NCI-H2171 (cell line): ENCODE measurements around the gene CLIP1.
"Not testable (repeated sequence)": the region's sequence is repeated elsewhere in the genome, so short reads cannot be mapped to it uniquely, and the experiment has no call there.

Source experiments
- DNase-seq: peaks from one replicate; lab custom pipeline; 2025; lab: John Stamatoyannopoulos, UW

The CLIP1 gene

GRCh38 chr12:122421821-122422729, at the start of gene CLIP1:
TSS of gene CLIP1 (minus strand) at chr12:122422669. CDS start at chr12:122380452, 42,217 bp downstream.
- peak; percentile 58 for DNase-seq

GRCh38 chr12:122471324-122472226, 49.1 kb upstream of the CLIP1 start:
- peak; percentile 32 for DNase-seq

- not testable (repeated sequence) for DNase-seq
Measured at GRCh38 chr12:122470576-122470975, 48.1 kb upstream of the CLIP1 start.

DNA sequence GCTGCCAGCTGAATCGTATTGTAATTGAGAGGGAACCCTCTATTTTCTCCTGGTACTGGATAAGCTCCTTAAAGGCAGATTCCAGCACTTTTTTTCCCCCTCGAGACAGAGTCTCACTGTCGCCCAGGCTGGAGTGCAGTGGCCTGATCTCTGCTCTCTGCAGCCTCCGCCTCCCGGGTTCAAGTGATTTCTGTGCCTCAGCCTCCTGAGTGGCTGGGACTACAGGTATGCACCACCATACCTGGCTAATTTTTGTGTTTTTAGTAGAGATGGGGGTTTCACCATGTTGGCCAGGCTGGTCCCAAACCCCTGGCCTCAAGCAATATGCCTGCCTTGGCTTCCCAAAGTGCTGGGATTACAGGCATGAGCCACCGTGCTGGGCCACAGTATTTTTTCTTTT, 47.4 kb upstream of the CLIP1 start:
- not testable (repeated sequence) for DNase-seq

- no peak for DNase-seq
Measured at GRCh38 chr12:122467983-122468382, 45.5 kb upstream of the CLIP1 start.

GRCh38 chr12:122464317-122465042, 42.0 kb upstream of the CLIP1 start:
- DNase-seq: not testable (repeated sequence)

GRCh38 chr12:122460641-122461040, 38.2 kb upstream of the CLIP1 start:
- DNase-seq: no peak

DNA sequence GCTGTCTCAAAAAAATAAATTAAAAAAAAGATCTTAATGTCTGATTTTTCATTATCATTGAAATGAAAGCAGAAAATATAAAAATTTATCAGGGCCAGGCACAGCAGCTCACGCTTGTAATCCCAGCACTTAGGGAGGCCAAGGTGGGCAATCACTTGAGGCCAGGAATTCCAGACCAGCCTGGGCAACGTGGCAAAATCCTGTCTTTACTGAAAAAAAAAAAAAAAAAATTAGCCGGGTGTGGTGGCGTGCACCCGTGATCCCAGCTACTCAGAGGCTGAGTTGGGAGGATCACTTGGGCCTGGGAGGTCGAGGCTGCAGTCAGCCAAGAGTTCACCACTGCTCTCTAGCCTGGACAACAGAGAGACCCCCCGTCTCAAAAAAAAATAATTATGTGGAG, 37.6 kb upstream of the CLIP1 start:
- DNase-seq: no peak

DNA sequence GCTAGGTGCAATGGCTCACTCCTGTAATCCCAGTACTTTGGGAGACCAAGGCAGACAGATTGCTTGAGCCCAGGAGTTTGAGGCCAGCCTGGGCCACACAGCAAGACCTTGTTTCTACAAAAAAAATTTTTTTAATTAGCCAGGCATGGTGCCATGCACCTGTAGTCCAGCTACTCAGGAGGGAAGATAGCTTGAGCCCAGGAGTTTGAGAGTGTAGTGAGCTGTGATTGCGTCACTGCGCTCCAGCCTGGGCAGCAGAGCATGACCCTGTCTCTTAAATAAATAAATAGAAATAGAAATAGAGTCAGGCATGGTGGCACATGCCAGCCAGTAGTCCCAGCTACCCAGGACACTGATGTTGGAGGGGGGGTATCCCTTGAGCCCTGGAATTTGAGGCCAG, 36.7 kb upstream of the CLIP1 start:
- DNase-seq: no peak

DNA sequence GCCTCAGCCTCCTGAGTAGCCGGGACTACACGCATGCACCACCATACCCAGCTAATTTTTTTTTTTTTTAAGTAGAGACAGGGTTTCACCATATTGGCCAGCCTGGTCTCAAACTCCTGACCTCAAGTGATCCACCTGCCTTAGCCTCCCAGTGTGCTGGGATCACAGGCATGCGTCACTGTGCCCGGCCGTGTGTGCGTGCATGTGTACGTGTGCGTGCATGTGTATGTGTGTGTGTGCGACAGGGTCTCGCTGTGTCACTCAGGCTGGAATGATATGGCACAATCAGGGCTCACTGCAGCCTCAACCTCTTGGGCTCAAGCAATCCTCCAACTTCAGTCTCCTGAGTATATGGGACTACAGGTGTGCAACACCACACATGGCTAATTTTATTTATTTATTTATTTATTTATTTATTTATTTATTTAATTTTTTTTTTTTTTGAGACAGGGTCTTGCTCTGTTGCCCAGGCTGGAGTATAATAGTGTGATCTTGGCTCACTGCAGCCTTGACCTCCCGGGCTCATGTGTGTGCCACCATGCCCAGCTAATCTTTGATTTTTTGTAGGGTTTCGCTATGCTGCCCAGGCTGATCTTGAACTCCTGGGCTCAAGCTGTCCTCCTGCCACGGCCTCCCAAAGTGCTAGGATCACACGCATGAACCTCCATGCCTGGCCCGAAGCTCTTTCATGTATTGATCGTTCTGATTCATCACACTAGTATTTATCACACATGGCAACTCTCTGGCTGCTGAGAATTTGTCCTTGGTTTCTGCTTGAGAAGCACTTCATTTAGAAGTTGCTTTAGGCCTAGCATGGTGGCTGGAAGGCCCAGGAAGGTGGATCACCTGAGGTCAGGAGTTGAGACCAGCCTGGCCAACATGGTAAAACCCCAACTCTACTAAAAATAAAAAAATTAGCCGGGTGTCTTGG, 35.9 kb upstream of the CLIP1 start:
- no peak for DNase-seq

DNA sequence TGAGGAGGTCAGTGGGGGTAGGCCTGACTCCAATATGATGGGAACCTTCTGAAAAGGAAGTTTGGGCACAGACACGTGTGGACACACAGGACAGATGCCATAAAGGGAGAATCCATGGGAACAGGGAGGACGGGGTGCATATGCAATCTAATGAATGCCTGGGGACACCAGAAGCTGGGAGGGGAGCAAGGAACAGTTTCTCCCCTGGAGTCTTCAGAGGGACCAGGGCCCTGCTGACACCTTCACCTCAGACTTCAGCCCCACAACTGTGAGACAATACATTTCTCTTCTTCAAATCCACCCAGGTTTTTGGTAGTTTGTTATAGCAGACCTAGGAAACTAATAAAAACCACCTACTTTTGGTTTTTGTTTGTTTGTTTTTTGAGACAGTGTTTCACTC, 35.2 kb upstream of the CLIP1 start:
- no peak for DNase-seq

GRCh38 chr12:122454739-122455138, 32.3 kb upstream of the CLIP1 start:
- DNase-seq: no peak

GRCh38 chr12:122454250-122454721, 31.8 kb upstream of the CLIP1 start:
- no peak for DNase-seq

GRCh38 chr12:122452701-122453285, 30.3 kb upstream of the CLIP1 start:
- no peak for DNase-seq

DNA sequence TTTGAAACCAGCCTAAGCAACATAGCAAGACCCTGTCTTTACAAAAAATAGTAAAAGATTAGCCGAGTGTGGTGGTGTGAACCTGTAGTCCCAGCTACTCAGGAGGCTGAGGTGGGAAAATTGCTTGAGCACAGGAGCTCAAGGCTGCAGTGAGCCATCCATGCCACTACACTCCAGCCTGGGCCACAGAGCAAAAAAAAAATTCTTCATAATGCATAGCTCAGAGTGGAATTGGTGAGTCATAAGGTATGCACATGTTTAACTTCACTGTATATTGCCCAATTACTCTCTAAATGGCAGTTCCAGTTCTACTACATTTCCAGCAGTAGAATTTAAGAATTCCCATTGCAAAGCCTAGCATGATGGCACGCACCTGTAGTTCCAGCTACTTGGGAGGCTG, 26.8 kb upstream of the CLIP1 start:
- no peak for DNase-seq

DNA sequence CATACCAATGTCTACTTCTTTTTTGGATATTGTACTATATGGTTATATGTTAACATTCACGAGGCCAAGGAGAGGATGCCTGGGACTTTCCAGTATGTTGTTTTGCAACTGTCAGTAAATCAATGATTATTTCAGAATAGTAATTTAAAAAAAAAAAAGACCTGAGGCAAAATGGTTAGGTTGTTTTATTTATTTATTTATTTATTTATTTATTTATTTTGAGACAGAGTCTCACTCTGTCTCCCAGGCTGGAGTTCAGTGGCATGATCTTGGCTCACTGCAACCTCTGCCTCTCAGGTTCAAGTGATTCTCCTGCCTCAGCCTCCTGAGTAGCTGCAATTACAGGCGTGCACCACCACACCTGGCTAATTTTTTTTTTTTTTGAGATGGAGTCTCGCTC, 25.4 kb upstream of the CLIP1 start:
- not testable (repeated sequence) for DNase-seq

GRCh38 chr12:122446390-122446789, 23.9 kb upstream of the CLIP1 start:
- DNase-seq: not testable (repeated sequence)

- not testable (repeated sequence) for DNase-seq
Measured at GRCh38 chr12:122444071-122444470, 21.6 kb upstream of the CLIP1 start.

DNA sequence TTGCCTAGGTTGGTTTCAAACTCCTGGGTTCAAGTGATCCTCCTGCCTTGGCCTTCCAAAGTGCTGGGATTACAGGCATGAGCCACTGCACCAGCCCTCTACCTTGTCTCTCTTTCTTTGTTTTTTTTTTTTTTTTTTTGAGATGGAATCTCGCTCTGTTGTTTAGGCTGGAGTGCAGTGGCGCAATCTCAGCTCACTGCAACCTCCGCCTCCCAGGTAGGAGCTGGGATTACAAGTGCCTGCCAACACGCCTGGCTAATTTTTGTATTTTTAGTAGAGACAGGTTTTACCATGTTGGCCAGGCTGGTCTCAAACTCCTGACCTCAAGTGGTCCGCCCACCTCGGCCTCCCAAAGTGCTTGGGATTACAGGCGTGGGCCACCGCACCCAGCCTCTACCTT, 16.4 kb upstream of the CLIP1 start:
- DNase-seq: not testable (repeated sequence)

DNA sequence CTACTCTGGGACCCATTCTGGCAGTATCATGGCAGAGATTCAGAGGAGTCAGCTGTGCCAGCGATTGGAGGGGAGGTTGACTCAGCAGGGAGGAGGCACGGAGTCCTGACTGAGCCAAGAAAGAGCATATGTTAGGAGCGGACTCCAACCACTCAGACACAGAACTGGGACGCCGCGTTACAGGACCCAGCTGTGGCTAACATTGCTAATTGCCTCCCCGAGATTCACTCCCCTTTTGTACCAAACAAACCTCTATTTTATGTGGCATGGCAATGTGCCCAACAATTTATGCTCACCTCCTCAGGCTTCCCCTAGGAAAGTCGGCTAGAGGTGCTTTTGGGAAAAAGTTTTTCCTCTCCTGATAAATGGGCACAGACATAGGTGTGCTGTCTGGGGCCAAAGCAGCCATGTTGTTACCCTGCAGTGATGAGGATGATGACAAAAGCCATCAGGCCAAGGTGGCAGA, 15.2 kb upstream of the CLIP1 start:
- peak; percentile 91 for DNase-seq
